Measurements from ENCODE around the gene TBC1D22A.

GRCh38 chr22:46845296-46846149 lies 83.1 kb downstream of the TBC1D22A start:
- TF ChIP-seq POLR2A (IDR thresholded peaks at IDR 0.05; ENCODE audit: low read length) (no peak), GATA1 (IDR thresholded peaks at IDR 0.05; ENCODE audit: low read depth, low read length) (no peak)
